Neural cell (in vitro differentiated cells): Measurements from ENCODE around the gene IQCH. TPM values are rescaled to one million over a fixed set of nuclear protein-coding genes. Genes with fewer than 3 reads are reported as not detected.

ENCODE experiments used
- H2AFZ ChIP-seq: fragments of 200-600, 300-800 bp; sonication (generic), shearing (Covaris generic); 2 replicates; pipeline ENCODE4 v1.6.0; 2014; ENCODE audit warnings: low read depth, mild to moderate bottlenecking, antibody characterized with exemption, low read length, moderate library complexity
- H3F3A ChIP-seq: fragments of 200-600 bp; shearing (Covaris generic); 2 replicates; pipeline ENCODE4 v1.6.1; 2016; ENCODE audit warnings: mild to moderate bottlenecking, moderate library complexity, mixed read lengths, antibody characterized with exemption, low read length; ENCODE audit not compliant: insufficient read depth, poor library complexity, severe bottlenecking
- H3K27ac ChIP-seq: fragments of 200-600, 300-800 bp; sonication (generic), shearing (Covaris generic); 2 replicates; pipeline ENCODE4 v1.5.1; 2014; ENCODE audit warnings: mild to moderate bottlenecking, low read length, moderate library complexity
- H3K27me3 ChIP-seq: fragments of 300-800, 200-600 bp; sonication (generic), shearing (Covaris generic); 2 replicates; pipeline ENCODE4 v1.6.0; 2014; ENCODE audit warnings: mild to moderate bottlenecking, low read depth, low read length, moderate library complexity; ENCODE audit not compliant: insufficient read depth
- H3K36me3 ChIP-seq: fragments of 300-800, 200-600 bp; sonication (generic), shearing (Covaris generic); 2 replicates; pipeline ENCODE4 v1.5.1; 2014; ENCODE audit warnings: mild to moderate bottlenecking, antibody characterized with exemption, low read length, moderate library complexity; ENCODE audit not compliant: insufficient read depth
- H3K4me2 ChIP-seq: fragments of 300-800, 200-600 bp; sonication (generic), shearing (Covaris generic); 2 replicates; pipeline ENCODE4 v1.6.0; 2014; ENCODE audit warnings: mild to moderate bottlenecking, low read length
- H3K4me3 ChIP-seq: fragments of 300-800, 200-600 bp; sonication (generic), shearing (Covaris generic); 2 replicates; pipeline ENCODE4 v1.5.1; 2014; ENCODE audit warnings: mild to moderate bottlenecking, low read length, moderate library complexity
- H3K79me2 ChIP-seq: fragments of 200-600 bp; shearing (Covaris generic); replicated peaks from 2 replicates; pipeline ENCODE4 v1.6.0; 2014; ENCODE audit warnings: mild to moderate bottlenecking, low read length, moderate library complexity; ENCODE audit not compliant: insufficient read depth
- H3K9ac ChIP-seq: fragments of 300-800, 200-600 bp; sonication (generic), shearing (Covaris generic); 2 replicates; pipeline ENCODE4 v1.6.1; 2016; ENCODE audit warnings: mild to moderate bottlenecking, low read length, mixed read lengths
- H3K9me2 ChIP-seq: fragments of 200-600 bp; shearing (Covaris generic); 2 replicates; pipeline ENCODE4 v1.6.1; 2016; ENCODE audit warnings: mild to moderate bottlenecking, low read length, mixed read lengths; ENCODE audit not compliant: insufficient read depth
- H3K9me3 ChIP-seq: fragments of 200-600, 300-800 bp; sonication (generic), shearing (Covaris generic); 2 replicates; pipeline ENCODE4 v1.6.1; 2016; ENCODE audit warnings: mild to moderate bottlenecking, mixed run types, low read length, moderate library complexity, mixed read lengths
- H4K20me1 ChIP-seq: fragments of 200-600 bp; shearing (Covaris generic); 2 replicates; pipeline ENCODE4 v1.6.1; 2016; ENCODE audit warnings: mild to moderate bottlenecking, mixed run types; ENCODE audit not compliant: insufficient read depth
- CTCF ChIP-seq: fragments of 450-650 bp; IDR thresholded peaks from 2 replicates; pipeline ENCODE4 v1.5.1; 2014; ENCODE audit warnings: antibody characterized with exemption, mild to moderate bottlenecking, moderate library complexity; ENCODE audit not compliant: poor library complexity, severe bottlenecking
- EP300 ChIP-seq: fragments of 450-650 bp; conservative IDR thresholded peaks from 2 replicates; pipeline ENCODE4 v1.6.1; 2014; ENCODE audit warnings: antibody characterized with exemption, mild to moderate bottlenecking, moderate library complexity; ENCODE audit not compliant: poor library complexity, severe bottlenecking
- EZH2 ChIP-seq: fragments of 200-600, 300-800 bp; shearing (Covaris generic), sonication (generic); IDR thresholded peaks from 2 replicates; pipeline ENCODE4 v1.6.1; 2014; ENCODE audit warnings: antibody characterized with exemption, low read length, borderline replicate concordance, mild to moderate bottlenecking; ENCODE audit not compliant: insufficient read depth, poor library complexity, severe bottlenecking
- MXI1 ChIP-seq: fragments of 450-650 bp; conservative IDR thresholded peaks from 2 replicates; pipeline ENCODE4 v1.6.1; 2014; ENCODE audit warnings: antibody characterized with exemption, mild to moderate bottlenecking; ENCODE audit not compliant: poor library complexity, severe bottlenecking
- POLR2AphosphoS5 ChIP-seq: IDR thresholded peaks from 2 replicates; pipeline ENCODE4 v1.6.1; 2012
- RAD21 ChIP-seq: fragments of 450-650 bp; conservative IDR thresholded peaks from 2 replicates; pipeline ENCODE4 v1.6.1; 2014; ENCODE audit warnings: antibody characterized with exemption, mild to moderate bottlenecking, moderate library complexity
- SMC3 ChIP-seq: fragments of 450-650 bp; conservative IDR thresholded peaks from 2 replicates; pipeline ENCODE4 v1.6.1; 2014; ENCODE audit warnings: antibody characterized with exemption, mild to moderate bottlenecking, moderate library complexity; ENCODE audit not compliant: poor library complexity
- TAF1 ChIP-seq: IDR thresholded peaks from 2 replicates; pipeline ENCODE4 v1.6.1; 2012; ENCODE audit warnings: low read depth
- polyA plus RNA-seq: library from polyadenylated mRNA; depleted of rRNA; stranded (reverse); fragments of >200 nt; gene quantifications from 2 replicates; pipeline ENCODE4 v1.2.3, GENCODE V29; 2014
- TF ChIP-seq, protein P1 (sequence below): IDR thresholded peaks from 2 replicates; pipeline ENCODE4 v1.6.1; 2012; ENCODE audit warnings: borderline replicate concordance

IQCH gene
- polyA plus RNA-seq, 1 donor from 2014 or later = 2.8 TPM

- no peak overlapping the region for H2AFZ ChIP-seq
- TF ChIP-seq, protein P1, sequence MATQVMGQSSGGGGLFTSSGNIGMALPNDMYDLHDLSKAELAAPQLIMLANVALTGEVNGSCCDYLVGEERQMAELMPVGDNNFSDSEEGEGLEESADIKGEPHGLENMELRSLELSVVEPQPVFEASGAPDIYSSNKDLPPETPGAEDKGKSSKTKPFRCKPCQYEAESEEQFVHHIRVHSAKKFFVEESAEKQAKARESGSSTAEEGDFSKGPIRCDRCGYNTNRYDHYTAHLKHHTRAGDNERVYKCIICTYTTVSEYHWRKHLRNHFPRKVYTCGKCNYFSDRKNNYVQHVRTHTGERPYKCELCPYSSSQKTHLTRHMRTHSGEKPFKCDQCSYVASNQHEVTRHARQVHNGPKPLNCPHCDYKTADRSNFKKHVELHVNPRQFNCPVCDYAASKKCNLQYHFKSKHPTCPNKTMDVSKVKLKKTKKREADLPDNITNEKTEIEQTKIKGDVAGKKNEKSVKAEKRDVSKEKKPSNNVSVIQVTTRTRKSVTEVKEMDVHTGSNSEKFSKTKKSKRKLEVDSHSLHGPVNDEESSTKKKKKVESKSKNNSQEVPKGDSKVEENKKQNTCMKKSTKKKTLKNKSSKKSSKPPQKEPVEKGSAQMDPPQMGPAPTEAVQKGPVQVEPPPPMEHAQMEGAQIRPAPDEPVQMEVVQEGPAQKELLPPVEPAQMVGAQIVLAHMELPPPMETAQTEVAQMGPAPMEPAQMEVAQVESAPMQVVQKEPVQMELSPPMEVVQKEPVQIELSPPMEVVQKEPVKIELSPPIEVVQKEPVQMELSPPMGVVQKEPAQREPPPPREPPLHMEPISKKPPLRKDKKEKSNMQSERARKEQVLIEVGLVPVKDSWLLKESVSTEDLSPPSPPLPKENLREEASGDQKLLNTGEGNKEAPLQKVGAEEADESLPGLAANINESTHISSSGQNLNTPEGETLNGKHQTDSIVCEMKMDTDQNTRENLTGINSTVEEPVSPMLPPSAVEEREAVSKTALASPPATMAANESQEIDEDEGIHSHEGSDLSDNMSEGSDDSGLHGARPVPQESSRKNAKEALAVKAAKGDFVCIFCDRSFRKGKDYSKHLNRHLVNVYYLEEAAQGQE = peak; percentile 52
- TF ChIP-seq SMC3 (peak; percentile 45), EP300 (peak; percentile 72), TAF1 (peak; percentile 55), RAD21 (peak; percentile 56), MXI1 (no peak), CTCF (no peak), EZH2 (no peak), POLR2AphosphoS5 (peak; percentile 59)
- no peaks in the 10 kb centered on the region for H3K9me2 ChIP-seq
- H3K27ac ChIP-seq = peak overlapping the region; percentile 73
- H3K79me2 ChIP-seq = peaks cover 16% of the 10 kb centered on the region
- H3K4me2 ChIP-seq = peak overlapping the region; percentile 72
- no peaks in the 10 kb centered on the region for H4K20me1 ChIP-seq
- H3K4me3 ChIP-seq = peak overlapping the region; percentile 56
- peak overlapping the region; percentile 51 for H3K9ac ChIP-seq
- H3K36me3 ChIP-seq = no peaks in the 10 kb centered on the region
- H3K27me3 ChIP-seq = no peaks in the 10 kb centered on the region
- H3K9me3 ChIP-seq = no peaks in the 10 kb centered on the region
- no peaks in the 10 kb centered on the region for H3F3A ChIP-seq
Measured at GRCh38 chr15:67548862-67549651, 294.5 kb downstream of the IQCH start.

DNA sequence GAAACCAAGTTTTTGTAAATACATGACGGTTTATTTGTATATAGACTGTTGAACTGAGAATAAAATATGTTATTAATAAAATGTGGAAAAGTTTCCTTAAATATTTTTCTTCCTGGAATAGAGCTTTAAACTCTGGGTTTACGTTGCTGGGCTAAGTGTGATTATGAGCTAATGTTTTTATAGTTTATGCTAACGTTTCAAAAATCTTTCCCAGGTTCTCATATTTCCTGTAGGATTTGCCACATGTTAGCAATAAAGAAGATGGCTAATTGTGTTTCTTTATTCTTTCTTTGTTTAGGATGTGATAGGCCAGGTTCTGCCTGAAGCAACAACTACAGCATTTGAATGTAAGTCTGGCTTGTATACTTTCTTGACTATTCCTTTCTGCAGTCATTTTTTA is 295.1 kb downstream of the IQCH start:
- TF ChIP-seq EP300 (no peak), POLR2AphosphoS5 (no peak), MXI1 (no peak), CTCF (no peak), SMC3 (no peak), TAF1 (no peak), EZH2 (no peak), RAD21 (no peak)
- TF ChIP-seq, protein P1 = no peak
- H3K9me2 ChIP-seq = no peaks in the 10 kb centered on the region
- H3K27ac ChIP-seq = peak overlapping the region; percentile 73
- H3F3A ChIP-seq = no peaks in the 10 kb centered on the region
- peak overlapping the region; percentile 51 for H3K9ac ChIP-seq
- H3K9me3 ChIP-seq = no peaks in the 10 kb centered on the region
- no peak overlapping the region for H2AFZ ChIP-seq
- H3K79me2 ChIP-seq = peaks cover 16% of the 10 kb centered on the region
- peak overlapping the region; percentile 15 for H3K4me2 ChIP-seq
- H4K20me1 ChIP-seq = no peaks in the 10 kb centered on the region
- H3K36me3 ChIP-seq = no peaks in the 10 kb centered on the region
- peak overlapping the region; percentile 56 for H3K4me3 ChIP-seq
- no peaks in the 10 kb centered on the region for H3K27me3 ChIP-seq
